ENCODE data around the gene NDUFS3.
"Not testable (repeated sequence)": the region's sequence is repeated elsewhere in the genome, so short reads cannot be mapped to it uniquely, and the experiment has no call there.

Gene NDUFS3

GRCh38 chr11:47562393-47562792 lies 16.5 kb upstream of the NDUFS3 start:
- not testable (repeated sequence) for DNase-seq

- not testable (repeated sequence) for DNase-seq
Measured at GRCh38 chr11:47564366-47564765, 14.5 kb upstream of the NDUFS3 start.

- no peak for DNase-seq
Measured at GRCh38 chr11:47564933-47565339, 13.9 kb upstream of the NDUFS3 start.

GRCh38 chr11:47565340-47566148 lies 13.3 kb upstream of the NDUFS3 start, which contains the start of gene PTPMT1:
Gene PTPMT1, plus strand, starts transcription at chr11:47565599. Its CDS starts 24 bp downstream, at chr11:47565623.
- peak; percentile 61 for DNase-seq

- DNase-seq = no peak
Measured at GRCh38 chr11:47566149-47566698, 12.7 kb upstream of the NDUFS3 start.

- DNase-seq = no peak
Measured at GRCh38 chr11:47569646-47570045, 9.2 kb upstream of the NDUFS3 start.

GRCh38 chr11:47570651-47571356 lies 8.1 kb upstream of the NDUFS3 start:
- DNase-seq = no peak

GRCh38 chr11:47571357-47571729 lies 7.5 kb upstream of the NDUFS3 start:
- no peak for DNase-seq

GRCh38 chr11:47571895-47572294 lies 7.0 kb upstream of the NDUFS3 start:
- DNase-seq = no peak

- no peak for DNase-seq
Measured at GRCh38 chr11:47572715-47573255, 6.1 kb upstream of the NDUFS3 start.

GRCh38 chr11:47573321-47573720 lies 5.6 kb upstream of the NDUFS3 start:
- DNase-seq = no peak

GRCh38 chr11:47577460-47578041 lies 1.3 kb upstream of the NDUFS3 start:
- no peak for DNase-seq

- DNase-seq = no peak
Measured at GRCh38 chr11:47583844-47584243, 5.0 kb downstream of the NDUFS3 start.

- no peak for DNase-seq
Measured at GRCh38 chr11:47586098-47586855, 7.4 kb downstream of the NDUFS3 start, which contains the start of gene FAM180B. Gene FAM180B, plus strand, starts transcription at chr11:47586678. Its CDS starts 91 bp downstream, at chr11:47586769.

GRCh38 chr11:47587039-47587716 lies 8.3 kb downstream of the NDUFS3 start:
- DNase-seq = no peak

- DNase-seq = no peak
Measured at GRCh38 chr11:47587723-47588326, 9.0 kb downstream of the NDUFS3 start.

GRCh38 chr11:47589118-47589517 lies 10.2 kb downstream of the NDUFS3 start:
- DNase-seq = no peak

- no peak for DNase-seq
Measured at GRCh38 chr11:47589584-47589976, 10.7 kb downstream of the NDUFS3 start.

GRCh38 chr11:47589977-47590861 lies 11.3 kb downstream of the NDUFS3 start:
- DNase-seq = no peak

- DNase-seq = no peak
Measured at GRCh38 chr11:47591764-47592163, 12.9 kb downstream of the NDUFS3 start.
